ENCODE results near the gene RSAD1.
A peak's percentile ranks its signal among the peaks of the same experiment; 100 is the strongest.
"Not testable (repeated sequence)": the region's sequence is repeated elsewhere in the genome, so short reads cannot be mapped to it uniquely, and the experiment has no call there.

The RSAD1 gene

DNA sequence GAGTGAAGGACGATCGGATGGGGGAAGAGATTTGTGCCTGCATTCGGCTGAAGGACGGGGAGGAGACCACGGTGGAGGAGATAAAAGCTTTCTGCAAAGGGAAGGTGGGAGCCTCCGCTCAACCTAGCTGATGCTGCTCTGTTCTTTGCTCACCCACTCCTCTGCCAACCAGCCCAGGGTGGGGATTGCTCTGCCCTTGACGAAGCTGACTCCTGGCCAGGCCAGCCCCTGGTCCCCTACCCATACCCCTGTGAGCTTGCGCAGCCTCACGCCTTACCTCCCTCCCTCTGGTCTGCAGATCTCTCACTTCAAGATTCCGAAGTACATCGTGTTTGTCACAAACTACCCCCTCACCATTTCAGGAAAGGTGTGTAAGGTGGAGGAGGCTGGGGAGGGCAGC, 4.8 kb upstream of the RSAD1 start:
- DNase-seq, result no peak

DNA sequence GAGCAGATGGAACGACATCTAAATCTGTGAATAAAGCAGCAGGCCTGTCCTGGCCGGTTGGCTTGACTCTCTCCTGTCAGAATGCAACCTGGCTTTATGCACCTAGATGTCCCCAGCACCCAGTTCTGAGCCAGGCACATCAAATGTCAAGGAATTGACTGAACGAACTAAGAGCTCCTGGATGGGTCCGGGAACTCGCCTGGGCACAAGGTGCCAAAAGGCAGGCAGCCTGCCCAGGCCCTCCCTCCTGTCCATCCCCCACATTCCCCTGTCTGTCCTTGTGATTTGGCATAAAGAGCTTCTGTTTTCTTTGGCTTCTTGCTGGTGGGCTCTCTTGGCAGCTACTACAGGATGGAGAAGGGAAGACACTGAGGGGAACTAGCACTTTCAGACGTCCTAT, 4.1 kb upstream of the RSAD1 start:
- no peak for DNase-seq

DNA sequence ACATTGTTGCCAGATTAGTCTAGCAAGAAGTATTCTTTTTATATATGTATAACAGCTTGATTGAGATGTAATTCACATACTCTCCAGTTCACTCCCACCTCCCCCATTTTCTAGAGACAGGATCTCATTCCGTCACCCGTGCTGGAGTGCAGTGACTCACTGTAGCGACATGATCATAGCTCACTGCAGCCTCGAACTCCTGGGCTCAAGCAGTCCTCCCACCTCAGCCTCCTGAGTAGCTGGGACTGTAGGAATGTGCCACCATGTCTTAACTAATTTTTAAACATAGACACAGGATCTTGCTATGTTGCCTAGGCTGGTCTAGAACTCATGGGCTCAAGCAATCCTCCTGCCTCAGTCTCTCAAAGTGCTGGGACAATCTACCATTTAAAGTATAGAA, 3.3 kb upstream of the RSAD1 start:
- no peak for DNase-seq

DNA sequence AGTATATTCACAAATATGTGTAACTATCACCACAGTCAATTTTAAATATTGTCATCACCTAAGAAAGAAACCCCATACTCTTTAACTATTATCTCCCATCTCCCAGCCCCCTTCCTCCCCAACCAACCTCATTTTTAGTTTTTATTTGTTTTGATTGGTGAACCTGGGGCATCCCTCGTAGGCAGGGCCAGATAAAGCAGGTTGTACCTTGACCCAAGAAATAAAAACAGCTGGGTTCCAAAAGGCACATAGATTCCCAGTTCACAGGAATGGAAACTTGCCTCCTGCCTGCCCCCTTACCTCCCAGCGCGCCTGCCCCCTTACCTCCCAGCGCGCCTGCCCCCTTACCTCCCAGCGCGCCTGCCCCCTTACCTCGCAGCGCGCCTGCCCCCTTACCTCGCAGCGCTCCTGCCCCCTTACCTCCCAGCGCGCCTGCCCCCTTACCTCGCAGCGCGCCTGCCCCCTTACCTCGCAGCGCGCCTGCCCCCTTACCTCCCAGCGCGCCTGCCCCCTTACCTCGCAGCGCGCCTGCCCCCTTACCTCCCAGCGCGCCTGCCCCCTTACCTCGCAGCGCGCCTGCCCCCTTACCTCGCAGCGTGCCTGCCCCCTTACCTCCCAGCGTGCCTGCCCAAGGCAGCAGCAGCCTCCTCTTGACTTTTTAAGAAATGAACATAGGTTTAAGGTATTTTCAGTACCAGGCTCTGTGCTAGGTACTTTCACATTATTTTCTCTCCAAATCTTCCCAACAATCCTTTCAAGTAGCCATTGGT, 2.7 kb upstream of the RSAD1 start:
- DNase-seq, result not testable (repeated sequence)

DNA sequence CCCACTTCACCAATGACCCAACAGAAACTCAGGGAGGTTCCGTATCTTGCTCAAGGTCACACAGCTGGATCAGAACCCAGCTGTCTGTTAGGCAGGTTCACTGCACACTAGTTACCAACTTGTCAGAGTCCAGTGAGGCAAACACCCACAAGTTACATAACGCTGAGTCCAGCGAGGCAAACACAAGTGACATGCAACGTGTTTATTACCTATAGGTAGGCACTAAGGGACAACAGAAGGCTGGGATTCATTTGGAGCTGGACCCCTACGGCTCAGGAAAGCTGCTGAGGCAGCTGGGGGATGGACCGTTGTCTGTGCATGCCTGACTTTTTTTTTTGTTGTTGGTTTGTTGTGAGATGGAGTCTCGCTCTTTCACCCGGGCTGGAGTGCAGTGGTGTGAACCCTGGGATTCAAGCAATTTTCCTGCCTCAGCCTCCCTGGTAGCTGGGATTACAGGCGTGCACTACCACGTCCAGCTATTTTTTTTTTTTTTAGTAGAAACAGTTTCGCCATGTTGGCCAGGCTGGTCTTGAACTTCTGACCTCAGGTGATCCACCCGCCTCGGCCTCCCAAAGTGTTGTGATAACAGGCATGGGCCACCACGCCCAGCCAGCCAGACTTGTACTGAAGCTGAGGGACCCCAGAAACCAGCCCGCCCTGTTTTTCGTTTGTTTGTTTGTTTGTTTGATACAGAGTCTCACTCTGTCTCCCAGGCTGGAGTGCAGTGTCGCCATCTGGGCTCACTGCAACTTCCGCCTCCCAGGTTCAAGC, 1.9 kb upstream of the RSAD1 start:
- DNase-seq, result no peak

DNA sequence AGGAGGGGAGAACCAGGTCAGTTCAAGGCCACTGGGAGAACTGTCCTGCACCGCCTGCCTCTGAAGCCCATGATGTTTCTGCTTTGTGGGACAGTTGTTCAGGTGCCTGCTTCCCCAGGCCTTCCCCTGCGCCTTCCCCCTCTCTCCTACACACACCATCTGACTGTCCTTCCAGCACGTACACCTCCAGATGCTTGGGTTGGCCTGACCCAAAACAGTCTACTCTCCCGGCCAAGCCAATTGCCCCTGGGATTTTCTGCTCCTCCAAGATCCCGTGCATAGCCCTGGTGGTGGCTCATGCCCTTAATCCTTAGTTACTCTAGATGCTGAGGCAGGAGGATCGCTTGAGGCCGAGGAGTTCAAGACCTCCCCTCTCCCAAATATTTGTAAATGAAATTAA, 684 bp upstream of the RSAD1 start:
- no peak for DNase-seq

DNA sequence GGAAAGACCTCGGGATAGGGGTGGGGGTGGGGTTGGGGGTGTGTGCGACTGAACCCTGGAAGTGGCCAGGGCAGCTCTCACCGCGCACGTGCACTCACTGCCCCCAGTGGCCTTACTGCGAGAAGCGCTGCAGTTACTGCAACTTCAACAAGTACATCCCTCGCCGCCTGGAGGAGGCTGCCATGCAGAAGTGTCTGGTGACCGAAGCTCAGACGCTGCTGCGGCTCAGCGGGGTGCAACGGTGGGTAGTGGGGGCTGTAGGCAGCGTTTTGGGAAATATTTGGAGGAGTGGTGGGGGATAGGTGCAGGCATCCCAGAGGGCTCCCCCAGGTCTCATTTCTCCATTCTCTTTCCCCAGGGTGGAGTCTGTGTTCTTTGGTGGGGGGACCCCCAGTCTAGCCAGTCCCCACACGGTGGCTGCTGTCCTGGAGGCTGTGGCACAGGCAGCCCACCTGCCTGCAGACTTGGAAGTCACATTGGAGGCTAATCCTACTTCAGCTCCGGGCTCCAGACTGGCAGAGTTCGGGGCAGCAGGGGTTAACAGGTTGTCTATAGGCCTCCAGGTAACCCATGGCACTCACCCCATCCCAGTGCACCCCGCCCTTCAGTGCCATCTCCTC, 972 bp downstream of the RSAD1 start:
- peak; percentile 65 for DNase-seq

DNA sequence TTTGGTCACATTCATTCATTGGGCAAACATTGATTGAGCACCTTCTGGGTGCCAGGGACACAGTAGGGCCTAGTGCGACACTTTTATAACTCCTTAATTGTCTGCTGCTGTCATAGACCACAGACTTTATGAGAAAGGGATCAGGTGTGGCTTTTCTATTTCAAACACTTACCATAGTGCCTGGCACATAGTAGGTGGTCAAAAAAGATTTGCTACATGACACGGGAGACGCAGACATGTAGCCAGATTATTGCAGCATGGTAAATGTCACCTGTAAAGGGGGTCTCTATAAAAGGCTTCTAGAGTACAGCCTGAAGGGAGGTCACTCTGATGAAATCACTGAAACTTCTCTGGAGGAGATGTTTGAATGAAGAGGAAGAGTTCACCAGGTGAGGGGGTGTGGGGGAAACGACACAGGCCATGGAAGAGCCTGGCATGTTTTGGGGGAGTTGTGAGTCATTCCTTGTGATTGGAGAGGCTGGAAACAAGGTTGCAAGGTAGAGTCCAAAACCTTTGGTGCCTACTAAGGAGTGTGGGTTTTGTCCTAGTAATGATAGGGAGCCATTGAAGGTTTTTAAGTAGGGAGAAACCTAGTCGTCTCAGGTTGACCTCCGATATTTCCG, 1.6 kb downstream of the RSAD1 start:
- no peak for DNase-seq

DNA sequence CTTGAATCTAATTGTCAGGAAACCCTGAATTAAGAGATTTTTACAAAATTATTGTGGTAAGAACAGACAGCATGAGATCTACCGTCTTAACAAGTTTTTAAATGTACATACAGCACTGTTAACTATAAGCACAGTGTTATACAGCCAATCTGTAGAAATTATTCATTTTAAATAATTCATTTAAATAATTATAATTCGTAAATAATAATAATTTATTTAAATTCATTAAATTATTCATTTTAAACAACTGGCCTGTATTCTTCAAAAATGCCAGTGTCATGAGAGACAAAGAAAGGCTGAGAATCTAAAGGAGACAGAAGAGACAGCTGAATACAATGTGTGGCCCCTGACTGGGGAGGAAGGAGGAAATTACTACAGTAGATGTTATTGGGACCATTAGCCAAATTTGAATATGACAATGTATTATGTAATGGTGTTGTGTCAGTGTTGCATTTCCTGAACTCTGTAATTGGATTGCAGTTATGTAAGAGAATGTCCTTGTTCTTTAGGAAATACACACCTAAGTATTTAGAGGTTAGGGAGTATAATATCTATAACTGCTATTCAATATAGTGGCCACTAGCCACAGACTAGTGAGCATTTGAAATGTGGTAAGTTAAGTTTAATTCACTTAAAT, 2.3 kb downstream of the RSAD1 start:
- no peak for DNase-seq

DNA sequence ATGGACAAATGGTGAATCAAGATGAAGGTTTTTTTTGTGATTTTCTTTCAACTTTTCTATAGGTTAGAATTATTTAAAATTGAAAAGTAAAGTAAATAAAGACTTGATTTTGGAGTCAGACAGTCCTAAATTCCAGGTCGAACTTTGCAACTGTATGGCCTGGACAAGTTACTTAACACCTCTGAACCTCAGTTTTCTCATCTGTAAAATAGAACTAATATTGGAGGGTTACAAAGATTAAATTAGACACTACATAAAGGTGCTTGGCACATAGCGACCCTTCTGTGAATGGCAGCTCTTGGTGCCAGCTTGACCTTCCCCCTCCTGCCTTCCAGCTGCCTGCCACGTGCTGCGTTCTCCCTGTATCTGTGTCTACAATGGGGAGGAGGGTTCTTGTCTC, 3.0 kb downstream of the RSAD1 start:
- DNase-seq, result no peak

DNA sequence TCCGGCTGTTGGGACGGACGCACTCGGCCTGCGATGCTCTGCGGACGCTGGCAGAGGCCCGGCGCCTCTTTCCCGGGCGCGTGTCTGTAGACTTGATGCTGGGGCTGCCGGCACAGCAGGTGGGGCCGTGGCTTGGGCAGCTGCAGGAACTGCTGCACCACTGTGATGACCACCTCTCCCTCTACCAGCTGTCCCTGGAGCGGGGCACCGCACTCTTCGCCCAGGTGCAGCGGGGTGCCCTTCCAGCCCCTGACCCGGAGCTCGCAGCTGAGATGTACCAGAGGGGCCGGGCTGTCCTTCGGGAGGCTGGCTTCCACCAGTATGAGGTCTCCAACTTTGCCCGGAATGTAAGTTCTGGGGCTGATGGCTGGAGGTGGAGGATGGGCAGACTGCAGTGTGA, 3.5 kb downstream of the RSAD1 start:
- no peak for DNase-seq

DNA sequence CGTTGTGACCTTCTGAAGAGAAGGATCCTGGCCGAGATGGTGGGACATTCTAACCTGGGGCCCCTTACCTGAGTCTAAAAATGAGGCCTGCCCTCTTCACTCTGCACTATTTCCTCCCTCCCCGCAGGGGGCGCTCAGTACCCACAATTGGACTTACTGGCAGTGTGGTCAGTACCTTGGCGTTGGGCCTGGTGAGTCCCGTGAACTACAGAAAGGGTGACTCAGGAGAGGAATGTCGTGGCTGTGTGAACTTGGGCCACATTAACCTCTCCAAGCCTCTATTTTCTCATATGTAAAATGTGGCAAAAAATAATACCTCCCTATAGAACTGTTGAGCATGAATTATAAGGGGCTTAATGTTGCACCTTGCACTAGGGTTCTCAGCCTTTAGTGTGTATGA, 3.9 kb downstream of the RSAD1 start:
- peak; percentile 52 for DNase-seq

DNA sequence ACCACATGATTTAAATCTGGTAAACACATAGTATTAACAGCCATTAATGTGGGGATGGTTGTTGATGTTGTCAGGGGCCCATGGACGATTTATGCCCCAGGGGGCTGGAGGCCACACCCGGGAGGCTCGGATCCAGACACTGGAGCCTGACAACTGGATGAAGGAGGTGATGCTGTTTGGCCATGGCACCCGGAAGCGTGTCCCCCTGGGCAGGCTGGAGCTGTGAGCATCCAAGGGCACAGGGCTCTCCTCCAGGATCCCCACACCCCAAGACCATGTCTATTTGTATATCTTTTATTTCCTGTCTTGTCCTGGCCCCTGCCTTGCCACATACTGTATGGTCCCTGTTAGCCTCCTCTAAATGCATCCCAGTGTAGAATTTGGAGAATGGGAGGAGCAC, 4.6 kb downstream of the RSAD1 start:
- no peak for DNase-seq

DNA sequence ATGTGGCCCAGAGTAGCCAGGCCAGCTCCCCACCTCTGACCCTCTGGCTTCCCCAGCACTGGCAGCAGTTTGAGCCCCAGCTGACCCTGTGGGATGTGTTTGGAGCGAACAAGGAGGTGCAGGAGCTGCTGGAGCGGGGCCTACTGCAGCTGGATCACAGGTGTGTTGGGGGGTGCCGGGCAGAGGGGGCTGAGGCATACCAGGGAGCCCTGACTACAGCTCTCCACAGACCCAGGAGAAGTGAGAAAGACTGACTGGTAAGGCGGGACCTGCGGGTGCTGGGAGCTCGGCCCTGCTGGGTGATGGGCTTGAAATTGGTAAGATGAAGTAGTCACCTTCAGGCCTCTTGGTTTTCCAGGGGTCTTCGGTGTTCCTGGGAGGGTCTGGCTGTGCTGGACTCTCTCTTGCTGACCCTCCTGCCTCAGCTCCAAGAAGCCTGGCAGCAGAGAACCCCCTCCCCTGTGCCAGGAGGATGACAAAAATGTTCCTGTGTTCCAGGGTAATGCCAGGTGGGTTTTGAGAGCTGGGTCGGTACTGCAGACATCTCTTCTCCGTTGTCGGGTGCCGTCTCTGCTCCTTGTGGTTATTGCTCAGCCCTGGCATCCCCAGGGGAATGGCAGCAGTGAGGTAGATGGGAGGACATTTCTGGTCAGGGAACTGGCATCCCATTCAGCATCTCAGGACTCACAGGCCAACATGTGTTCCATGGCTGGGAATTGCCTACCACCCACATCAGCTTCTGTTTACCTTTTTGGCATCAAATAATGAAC, 5.9 kb downstream of the RSAD1 start:
- no peak for DNase-seq

DNA sequence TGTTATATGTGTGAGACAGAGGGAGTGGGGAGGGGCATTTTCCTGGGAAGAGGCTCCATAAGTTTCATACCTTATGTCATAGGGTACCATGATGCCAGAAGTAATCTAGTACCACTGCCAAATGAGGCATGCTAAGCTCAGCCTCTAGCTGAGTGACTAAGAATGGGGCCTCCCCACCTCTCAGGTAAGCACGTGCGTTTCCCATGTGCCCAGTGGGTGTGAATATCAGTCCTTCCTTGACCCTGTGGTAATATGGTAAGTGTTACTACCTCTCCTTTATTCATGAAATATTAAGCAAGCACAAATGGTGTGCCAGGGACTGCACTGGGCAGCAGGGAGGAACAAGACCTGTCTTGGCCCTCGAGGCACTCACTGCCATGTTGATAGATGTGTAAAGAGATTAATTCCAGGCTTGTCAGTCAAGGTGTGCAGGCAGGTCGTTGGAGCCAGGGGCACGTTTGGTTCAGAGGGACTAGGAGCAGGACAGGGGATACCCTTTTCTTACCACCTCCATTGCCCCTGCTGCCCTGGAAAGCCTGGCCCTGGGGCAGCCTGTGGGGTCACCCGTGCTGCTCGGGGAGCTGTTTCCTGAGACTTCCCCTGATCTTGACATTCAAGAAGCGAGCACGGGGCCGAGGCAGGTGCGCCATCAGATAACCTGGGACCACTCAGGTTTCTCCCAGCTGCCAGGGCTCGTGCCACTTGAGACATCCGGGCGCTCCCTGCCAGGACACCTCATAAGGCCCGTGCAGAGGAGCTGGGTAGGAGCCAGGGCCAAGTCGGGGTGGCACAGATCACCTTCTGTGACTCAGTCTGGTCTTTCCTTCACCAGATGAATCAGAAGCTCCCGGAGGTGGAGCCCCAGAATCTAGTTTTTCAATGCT, 8.8 kb downstream of the RSAD1 start:
- DNase-seq, result no peak

DNA sequence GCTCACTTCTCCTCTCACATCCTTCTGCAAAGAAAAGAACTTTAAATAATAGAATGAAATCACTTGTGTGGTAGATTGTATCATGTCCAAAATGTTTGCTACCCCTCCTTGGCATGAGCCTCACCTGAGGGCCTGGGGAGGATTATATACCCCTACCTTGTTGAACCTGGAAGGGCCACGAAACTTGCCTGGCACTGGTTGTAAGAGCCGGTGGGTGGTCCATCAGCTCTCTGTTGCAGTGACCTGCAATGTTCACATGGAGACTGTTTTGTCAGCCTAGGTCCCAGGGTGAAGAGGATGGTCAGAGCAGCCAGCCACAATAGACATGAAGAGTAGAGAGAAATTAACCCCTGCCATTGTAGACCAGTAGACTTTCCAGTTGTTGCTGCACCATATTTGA, 10.2 kb downstream of the RSAD1 start:
- DNase-seq, result no peak

DNA sequence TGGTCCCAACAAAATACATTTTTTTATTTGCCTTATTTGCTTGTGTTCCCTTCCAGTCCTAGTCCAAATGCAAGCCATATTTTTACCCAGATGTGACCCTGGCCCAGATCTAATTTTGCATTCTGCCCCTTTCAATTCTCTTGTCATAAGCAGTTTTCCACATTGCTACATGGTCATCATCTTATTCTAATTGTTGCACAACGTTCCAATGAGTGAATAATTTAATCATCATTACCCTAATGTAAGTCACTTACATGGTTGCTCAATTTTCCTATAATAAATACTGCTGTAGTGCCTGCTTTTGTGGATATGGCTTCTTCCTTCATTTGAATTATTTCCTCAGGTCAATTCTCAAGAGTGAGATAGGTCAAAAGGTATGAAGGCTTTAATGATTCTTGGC, 12.8 kb downstream of the RSAD1 start:
- DNase-seq, result no peak

DNA sequence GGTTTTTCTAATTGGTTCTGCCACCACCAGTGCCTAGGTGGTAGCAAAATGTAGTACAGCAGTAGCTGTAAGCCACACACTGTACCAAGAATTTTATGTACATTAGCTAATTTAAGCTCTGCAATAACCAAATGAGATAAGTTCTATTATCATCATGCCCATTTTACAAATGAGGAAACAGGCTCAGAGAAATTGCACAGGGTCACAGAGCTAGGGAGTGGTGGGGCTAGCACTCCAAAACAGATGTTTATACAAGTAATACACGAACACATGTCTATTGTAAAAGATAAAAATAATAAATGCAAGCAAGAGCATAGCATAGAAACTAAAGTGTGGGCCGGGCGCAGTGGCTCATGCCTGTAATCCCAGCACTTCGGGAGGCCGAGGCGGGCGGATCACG, 13.6 kb downstream of the RSAD1 start:
- no peak for DNase-seq

DNA sequence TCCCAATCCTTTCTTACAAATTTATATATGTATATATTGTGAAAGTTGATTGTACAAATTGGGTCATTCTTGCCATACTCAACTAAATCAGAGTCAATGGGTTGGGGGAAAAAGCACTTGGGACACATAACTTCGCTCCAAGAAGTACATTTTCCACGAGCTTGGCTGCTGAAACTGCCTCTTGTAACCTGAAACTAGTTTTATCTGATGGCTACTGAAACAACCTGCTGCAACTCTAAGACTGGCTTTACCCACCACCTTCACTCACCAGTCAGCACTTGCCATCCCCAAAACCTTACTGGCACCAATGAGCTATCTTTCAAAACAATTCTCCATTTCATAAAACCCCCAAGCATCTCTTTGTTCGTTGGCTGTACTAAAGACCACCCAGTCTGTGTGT, 15.1 kb downstream of the RSAD1 start:
- DNase-seq, result no peak

DNA sequence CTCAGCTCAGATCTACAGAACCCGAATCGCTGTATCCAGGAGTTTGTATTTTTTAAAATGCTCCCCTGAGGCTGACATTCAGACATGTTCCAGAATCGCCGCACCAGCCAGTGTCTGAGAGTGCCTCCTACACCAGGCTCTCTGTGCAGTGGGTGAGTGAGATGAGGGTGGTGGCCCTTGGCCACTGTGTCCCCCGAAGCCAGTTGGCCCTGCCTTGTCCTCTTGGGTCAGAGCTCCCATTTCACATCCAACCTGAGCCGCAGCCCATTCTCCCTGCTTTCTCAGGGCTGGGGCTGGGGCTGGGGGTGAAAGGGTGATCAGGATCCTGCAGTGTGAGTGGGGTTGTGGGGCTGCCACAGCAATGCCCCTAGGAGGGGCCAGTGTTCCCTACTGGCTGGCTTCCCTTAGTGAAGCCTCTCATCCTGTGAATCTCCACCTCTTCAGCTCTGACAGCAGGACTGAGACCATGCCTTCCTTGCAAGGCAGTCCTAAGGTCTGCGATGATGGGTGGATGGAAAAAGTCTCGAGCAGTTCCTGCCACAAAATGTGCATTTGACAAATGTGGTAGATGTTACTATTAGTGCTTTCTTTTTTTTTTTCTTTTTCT, 16.7 kb downstream of the RSAD1 start:
- DNase-seq, result no peak

DNA sequence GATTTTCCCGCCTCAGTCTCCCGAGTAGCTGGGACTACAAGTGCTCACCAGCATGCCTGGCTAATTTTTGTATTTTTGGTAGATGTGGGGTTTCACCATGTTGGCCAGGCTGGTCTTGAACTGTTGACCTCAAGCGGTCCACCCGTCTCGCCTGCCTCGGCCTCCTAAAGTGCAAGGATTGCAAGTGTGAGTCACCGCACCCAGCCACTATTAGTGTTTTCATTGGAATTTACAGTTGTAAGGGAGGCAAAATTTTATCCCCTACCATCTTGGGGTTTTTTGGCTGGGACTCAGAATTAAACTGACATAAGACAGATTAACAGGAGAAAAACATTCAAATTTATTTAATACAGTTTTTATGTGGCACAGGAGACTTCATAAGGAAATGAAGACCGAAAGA, 17.3 kb downstream of the RSAD1 start:
- DNase-seq, result no peak
